Bronchus fibroblast of lung (primary cell): ENCODE data around the gene SMPD3. TPM values are rescaled to one million over a fixed set of nuclear protein-coding genes. Genes with fewer than 3 reads are reported as not detected.

ENCODE experiments used
- total RNA-seq: library from RNA; depleted of rRNA; stranded (reverse); fragments of >200 nt; gene quantifications from 2 replicates; pipeline ENCODE4 v1.2.3, GENCODE V29; 2015

SMPD3 gene
- total RNA-seq = under 0.01 TPM in 1 of 2 replicates, not detected in the other

DNA sequence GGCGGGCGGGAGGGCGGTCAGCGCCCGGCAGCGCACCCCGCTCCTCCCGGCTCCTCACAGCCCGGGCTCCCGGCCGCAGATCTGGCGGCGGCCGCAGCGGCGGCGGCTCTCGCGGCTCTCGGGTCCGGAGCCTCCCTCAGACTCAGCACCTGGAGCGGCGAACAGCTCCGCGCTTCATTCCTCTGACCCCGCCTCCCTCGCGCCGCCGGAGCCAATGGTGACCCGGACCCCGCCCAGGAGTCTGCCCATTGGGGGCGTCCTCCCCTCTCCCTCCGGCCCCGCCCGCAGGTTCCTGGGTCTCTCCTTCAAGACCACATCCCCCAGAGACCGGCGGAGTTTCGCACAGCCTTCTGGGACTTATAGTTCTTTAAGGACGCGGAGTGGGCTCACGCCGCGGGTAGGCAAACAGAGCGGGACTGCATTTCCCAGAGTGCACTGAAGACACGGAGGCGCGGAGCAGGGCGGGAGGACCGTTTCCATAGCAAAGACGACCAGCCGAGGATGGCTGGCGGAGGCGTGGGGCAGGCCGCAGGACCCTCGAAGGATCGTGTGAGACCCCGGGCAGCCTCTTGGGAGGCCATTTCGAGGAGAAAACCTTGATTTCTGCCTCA, at the start of gene SMPD3:
TSS of gene SMPD3 (minus strand) at position 149 of the 611 bp plus-strand sequence. CDS start 76,327 bp downstream, outside the sequence.

DNA sequence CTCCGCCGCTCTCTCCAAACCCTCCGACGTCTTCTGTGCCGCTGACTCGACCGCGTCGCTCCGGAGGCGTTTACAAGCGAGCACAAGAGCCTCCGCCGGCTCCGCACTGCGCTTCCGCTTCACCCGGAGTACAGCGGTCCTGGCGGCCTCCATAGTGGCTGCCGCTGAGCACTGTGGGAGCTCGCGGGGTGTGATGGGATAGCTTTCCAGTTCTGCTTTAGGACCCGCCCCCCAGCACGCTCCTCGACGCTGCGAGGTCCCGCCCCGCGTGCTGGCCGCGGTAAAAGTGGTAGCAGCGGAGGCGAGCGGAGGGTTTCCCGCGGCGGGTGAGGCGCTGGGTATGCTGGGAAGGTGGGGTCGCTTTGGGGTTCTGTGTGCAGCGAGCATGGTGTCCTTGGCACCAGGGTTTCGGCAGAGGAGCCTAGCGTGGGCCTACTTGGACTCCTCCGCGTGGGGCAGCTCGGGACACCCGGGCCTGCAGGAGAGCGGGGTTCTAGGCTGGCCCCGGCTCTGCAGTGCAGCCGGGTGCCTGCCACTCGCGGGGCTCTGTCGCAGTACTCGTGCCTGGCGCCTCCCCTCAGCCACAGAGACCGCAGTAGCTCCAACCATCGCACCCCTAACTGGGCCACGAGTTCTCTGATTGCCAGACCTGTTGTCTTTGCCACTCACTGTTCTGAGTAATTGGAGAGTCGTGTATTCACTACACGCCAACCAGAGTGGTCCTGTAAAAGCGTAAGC, 137.4 kb downstream of the SMPD3 start, which contains the start of the genes PRMT7 and SLC7A6OS:
TSS of gene PRMT7 (plus strand) at position 246 of the 738 bp plus-strand sequence. CDS start 4,961 bp downstream, outside the sequence.
TSS of gene SLC7A6OS (minus strand) at position 173 of the 738 bp plus-strand sequence. CDS start at position 153, 20 bp downstream.

Other genes with a start within 250 kb of the SMPD3 start
- 0.30 and 0.50 TPM in 2 replicates for gene ESRP2, start 212.4 kb downstream of the SMPD3 start, total RNA-seq
- 17.5 and 18.7 TPM in 2 replicates for gene PLA2G15, start 203.1 kb downstream of the SMPD3 start, total RNA-seq
- gene SLC7A6, start 184.0 kb downstream of the SMPD3 start, total RNA-seq = 9.7 and 12.8 TPM in 2 replicates
- gene SLC7A6OS, start 137.6 kb downstream of the SMPD3 start, total RNA-seq = 8.3 and 11.3 TPM in 2 replicates
- 35.0 and 48.8 TPM in 2 replicates for gene PRMT7, start 137.5 kb downstream of the SMPD3 start, total RNA-seq
- 22.4 and 35.0 TPM in 2 replicates for gene ZFP90, start 90.8 kb upstream of the SMPD3 start, total RNA-seq
- under 0.01 and 0.17 TPM in 2 replicates for gene CDH3, start 196.8 kb upstream of the SMPD3 start, total RNA-seq